GM13976 (cell line): ENCODE data around the gene MARS2.
"Not testable (repeated sequence)": the region's sequence is repeated elsewhere in the genome, so short reads cannot be mapped to it uniquely, and the experiment has no call there.

Experiments used
- DNase-seq: peaks from one replicate; pipeline ENCODE4 v3.0.0; 2012; ENCODE audit warnings: low spot score
- in situ Hi-C: fragments of 300-500 bp; cut with MboI; formaldehyde crosslinking; loops from one replicate; pipeline ENCODE4 v1.12.0; 2022; ENCODE audit warnings: low sequenced_read_pairs, mixed read lengths, inconsistent platforms; ENCODE audit not compliant: unreplicated experiment
- TF ChIP-seq, protein P1 (sequence below): IDR thresholded peaks from 2 replicates; pipeline ENCODE4 v1.5.1; 2012; ENCODE audit warnings: borderline replicate concordance, mild to moderate bottlenecking; ENCODE audit not compliant: insufficient read depth; ENCODE audit errors: extremely low read depth, missing control alignments, control extremely low read depth

Gene MARS2

DNA sequence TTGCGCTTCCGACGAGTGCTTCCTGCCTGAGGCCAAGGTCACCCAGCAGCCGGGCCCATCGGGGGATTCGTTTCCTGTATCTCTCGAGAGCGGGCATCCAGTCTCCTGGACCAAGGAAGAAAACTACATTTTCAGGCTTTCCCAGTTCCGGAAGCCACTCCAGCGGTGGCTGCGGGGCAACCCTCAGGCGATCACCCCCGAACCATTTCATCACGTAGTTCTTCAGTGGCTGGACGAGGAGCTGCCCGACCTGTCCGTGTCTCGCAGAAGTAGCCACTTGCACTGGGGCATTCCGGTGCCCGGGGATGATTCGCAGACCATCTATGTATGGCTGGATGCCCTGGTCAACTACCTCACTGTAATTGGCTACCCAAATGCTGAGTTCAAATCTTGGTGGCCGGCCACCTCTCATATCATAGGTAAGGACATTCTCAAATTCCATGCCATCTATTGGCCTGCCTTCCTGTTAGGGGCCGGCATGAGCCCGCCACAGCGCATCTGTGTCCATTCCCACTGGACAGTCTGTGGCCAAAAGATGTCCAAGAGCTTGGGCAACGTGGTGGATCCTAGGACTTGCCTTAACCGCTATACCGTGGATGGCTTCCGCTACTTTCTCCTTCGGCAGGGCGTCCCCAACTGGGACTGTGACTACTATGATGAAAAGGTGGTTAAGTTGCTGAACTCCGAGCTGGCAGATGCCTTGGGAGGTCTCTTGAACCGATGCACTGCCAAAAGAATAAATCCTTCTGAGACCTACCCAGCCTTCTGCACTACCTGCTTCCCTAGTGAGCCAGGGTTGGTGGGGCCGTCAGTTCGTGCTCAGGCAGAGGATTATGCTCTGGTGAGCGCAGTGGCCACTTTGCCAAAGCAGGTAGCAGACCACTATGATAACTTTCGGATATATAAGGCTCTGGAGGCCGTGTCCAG, 1.0 kb downstream of the MARS2 start:
- in situ Hi-C loops = loop anchor here (5.0 kb wide), 1 partner anchor 71 kb away; no protein-coding TSS in a partner anchor
- TF ChIP-seq, protein P1, sequence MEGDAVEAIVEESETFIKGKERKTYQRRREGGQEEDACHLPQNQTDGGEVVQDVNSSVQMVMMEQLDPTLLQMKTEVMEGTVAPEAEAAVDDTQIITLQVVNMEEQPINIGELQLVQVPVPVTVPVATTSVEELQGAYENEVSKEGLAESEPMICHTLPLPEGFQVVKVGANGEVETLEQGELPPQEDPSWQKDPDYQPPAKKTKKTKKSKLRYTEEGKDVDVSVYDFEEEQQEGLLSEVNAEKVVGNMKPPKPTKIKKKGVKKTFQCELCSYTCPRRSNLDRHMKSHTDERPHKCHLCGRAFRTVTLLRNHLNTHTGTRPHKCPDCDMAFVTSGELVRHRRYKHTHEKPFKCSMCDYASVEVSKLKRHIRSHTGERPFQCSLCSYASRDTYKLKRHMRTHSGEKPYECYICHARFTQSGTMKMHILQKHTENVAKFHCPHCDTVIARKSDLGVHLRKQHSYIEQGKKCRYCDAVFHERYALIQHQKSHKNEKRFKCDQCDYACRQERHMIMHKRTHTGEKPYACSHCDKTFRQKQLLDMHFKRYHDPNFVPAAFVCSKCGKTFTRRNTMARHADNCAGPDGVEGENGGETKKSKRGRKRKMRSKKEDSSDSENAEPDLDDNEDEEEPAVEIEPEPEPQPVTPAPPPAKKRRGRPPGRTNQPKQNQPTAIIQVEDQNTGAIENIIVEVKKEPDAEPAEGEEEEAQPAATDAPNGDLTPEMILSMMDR = no peak
- DNase-seq = peak; percentile 35

DNA sequence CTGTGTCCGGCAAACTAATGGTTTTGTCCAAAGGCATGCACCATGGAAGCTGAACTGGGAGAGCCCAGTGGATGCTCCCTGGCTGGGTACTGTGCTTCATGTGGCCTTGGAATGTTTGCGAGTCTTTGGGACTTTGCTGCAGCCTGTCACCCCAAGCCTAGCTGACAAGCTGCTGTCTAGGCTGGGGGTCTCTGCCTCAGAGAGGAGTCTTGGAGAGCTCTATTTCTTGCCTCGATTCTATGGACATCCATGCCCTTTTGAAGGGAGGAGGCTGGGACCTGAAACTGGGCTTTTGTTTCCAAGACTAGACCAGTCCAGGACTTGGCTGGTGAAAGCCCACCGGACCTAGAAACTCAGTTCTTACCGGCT, 1.7 kb downstream of the MARS2 start:
- TF ChIP-seq, protein P1 = no peak
- DNase-seq = no peak
- in situ Hi-C loops = loop anchor here (5.0 kb wide), 1 partner anchor 70 kb away; no protein-coding TSS in a partner anchor

DNA sequence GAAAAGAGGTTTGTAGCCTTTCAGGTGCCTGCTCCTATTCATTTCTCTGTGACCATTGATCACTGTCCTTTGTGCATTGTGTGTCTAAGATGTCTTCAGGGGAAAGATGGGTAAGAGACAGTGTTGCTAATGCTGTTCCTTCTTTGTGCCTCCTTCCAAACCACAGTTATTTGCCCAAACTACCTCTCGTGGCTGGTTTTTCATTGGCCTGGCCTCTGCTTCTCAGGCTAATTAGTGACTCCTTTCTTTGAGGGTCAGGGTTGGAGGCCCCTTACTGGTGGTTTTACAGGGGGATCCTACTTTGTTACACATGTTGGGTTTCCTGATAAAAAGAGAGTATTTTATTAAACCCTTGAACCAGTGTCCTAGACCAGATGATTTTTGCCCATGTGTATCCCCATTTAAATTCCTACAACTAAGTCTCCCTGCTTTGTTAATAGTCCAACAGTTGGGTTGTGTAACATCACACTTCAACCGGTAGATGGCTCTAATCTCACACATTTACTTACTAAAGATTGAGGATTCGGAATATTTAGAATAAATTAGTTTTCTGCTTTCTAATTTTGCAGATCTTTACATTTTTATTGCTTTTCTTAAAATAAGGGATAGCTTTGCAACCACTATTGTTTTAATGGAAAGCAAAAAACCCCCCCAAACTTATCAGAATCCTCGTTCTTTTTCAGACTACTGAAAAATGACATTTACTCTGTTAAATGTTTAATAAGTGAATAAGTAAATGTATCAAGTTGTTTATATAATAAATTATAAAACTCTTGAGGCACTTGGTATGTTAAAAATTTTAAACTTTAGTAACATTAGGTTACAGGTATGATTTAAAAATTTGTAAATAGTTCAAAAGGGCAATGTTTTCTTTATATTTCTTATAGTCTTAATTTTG, 2.4 kb downstream of the MARS2 start:
- TF ChIP-seq, protein P1 = peak; percentile 47
- in situ Hi-C loops = loop anchor here (5.0 kb wide), 1 partner anchor 70 kb away; no protein-coding TSS in a partner anchor
- no peak for DNase-seq

DNA sequence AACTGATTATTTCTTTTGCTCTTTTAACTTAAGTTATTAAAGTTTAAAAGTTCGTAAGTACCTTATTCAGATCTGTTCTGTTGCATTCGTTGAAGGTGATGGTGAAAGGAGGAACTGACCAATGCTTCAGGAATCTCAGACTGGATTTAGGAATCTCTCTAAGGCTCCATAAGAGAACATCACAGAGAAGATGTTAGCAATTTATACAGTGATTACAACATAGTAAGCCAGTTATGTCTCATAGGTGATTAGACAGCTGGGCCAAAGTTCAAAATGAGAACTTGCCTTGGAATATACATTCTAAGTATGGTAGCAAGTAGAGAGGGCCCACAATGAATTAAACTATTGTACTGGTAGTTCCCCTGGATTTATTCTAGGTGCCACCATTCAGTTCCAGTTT, 3.2 kb downstream of the MARS2 start:
- DNase-seq = no peak
- in situ Hi-C loops = loop anchor here (5.0 kb wide), 1 partner anchor 69 kb away; no protein-coding TSS in a partner anchor
- TF ChIP-seq, protein P1 = no peak

DNA sequence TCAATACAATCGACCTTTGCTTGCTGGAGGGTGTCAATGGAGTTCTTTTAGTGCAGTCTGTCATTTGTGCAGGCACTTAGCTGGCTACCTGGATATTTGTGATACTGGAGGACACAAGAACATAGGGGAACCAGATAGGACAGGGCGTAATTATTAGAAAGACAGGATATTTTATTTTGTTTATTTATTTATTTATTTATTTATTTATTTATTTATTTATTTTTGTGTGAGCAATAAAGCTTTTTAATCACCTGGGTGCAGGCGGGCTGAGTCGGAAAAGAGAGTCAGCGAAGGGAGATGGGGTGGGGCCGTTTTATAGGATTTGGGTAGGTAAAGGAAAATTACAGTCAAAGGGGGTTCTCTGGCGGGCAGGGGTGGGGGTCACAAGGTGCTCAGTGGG, 4.0 kb downstream of the MARS2 start:
- DNase-seq = not testable (repeated sequence)
- in situ Hi-C loops = loop anchor here (5.0 kb wide), 1 partner anchor 68 kb away; no protein-coding TSS in a partner anchor

DNA sequence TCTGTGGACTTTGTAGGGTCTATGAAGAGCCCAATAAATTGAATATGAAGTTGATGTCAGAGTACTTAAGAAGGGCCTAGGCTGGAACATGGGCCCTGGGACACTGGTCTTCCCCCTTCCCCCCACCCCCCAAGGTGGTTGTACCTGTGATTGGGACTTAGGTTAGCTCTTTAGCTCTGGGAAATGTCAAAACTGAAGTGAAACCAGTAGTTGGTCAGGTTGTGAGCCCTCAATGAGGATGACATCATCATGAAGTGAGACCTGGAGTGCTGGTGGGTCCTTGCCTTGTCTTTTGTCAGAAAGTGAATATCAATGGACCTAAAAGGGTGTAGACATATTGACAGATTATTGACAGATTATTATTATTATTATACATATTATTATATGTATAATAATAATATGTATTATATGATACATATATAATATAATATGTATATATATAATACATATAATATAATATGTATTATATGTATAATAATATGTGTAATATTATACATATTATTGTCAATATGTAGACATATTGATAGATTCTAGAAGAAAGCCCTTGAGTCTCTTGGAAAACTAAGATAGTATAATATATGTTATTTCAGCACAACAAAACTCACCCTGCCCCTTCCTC, 5.4 kb downstream of the MARS2 start:
- TF ChIP-seq, protein P1 = no peak

DNA sequence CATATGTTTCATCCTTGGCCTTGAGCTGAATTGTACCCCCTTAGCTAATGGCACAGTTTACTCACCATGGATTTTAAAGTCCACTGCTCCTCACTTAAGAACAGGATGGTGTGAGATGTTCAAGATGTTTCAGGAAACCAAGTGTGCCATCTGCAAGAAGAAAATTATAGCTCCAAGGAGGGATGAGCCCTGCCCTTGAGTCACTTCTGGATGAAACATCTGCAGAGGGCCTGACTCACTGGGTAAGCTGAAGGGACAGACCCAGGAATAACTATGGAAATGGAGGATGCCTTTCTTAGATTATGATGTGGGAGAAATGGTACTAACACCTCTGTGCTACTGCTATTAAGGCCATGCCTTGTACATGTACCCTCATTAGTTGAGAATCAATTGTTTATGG, 6.4 kb downstream of the MARS2 start:
- TF ChIP-seq, protein P1 = no peak
- in situ Hi-C loops = no loop called here
- no peak for DNase-seq

More for the DNA sequence above, 5.4 kb downstream of the MARS2 start:
- in situ Hi-C loops = no loop called here
- peak; percentile 67 for DNase-seq
